ENCODE results near the gene MAPRE3. TPM values are rescaled to one million over a fixed set of nuclear protein-coding genes. Genes with fewer than 3 reads are reported as not detected.

Gene MAPRE3
- total RNA-seq, 6 experiments from 2014 or later, result 13.7 to 22.3 (median 17.3) TPM

GRCh38 chr2:27076323-27076722 is 105.9 kb downstream of the MAPRE3 start:
- no peaks in the 10 kb centered on the region for H3K9me3 ChIP-seq
- TF ChIP-seq CTCF (IDR thresholded peaks at IDR 0.05) (no peak), POLR2A (IDR thresholded peaks at IDR 0.05) (no peak)
- ATAC-seq, result no peak
- intact Hi-C loops (cut with DNase I), result loop anchor here in 1 of 2 donors (10.0 kb wide), 1 partner anchor 112 kb away; no protein-coding TSS in a partner anchor
- H3K4me1 ChIP-seq, result peaks cover 0 to under 1% (median 0%) of the 10 kb centered on the region in 4 donors
- H3K36me3 ChIP-seq, result no peaks in the 10 kb centered on the region
- no peak overlapping the region for H3K4me3 ChIP-seq
- WGBS (ENCODE audit: insufficient coverage, low coverage, low lambda C conversion rate, missing lambda C conversion rate), result 75% methylated on average over 4 of the region's 4 CpGs
- H3K27me3 ChIP-seq, result no peaks in the 10 kb centered on the region
- no peak for DNase-seq
- H3K27ac ChIP-seq, result no peak overlapping the region

Other genes with a start within 250 kb of the MAPRE3 start
- gene SLC35F6, start 206.4 kb upstream of the MAPRE3 start, total RNA-seq, result 10 to 100 TPM; 14.2 to 73.9 (median 27.2) TPM
- 1 to 10 TPM in 1 of 6 experiments, under 1 TPM in 4, not detected in 1; 0.18 to 1.3 (median 0.56) TPM for gene CENPA, start 184.6 kb upstream of the MAPRE3 start, total RNA-seq
- not detected for gene DPYSL5, start 122.5 kb upstream of the MAPRE3 start, total RNA-seq
- 10 to 100 TPM; 29.1 to 62.7 (median 50.0) TPM for gene TMEM214, start 62.3 kb downstream of the MAPRE3 start, total RNA-seq
- gene AGBL5, start 81.0 kb downstream of the MAPRE3 start, total RNA-seq, result 1 to 10 TPM; 3.9 to 7.4 (median 6.4) TPM
- gene OST4, start 101.0 kb downstream of the MAPRE3 start, total RNA-seq, result 100 to 1,000 TPM; 144 to 182 (median 161) TPM
- gene EMILIN1, start 108.0 kb downstream of the MAPRE3 start, total RNA-seq, result 10 to 100 TPM in 5 of 6 experiments, 1 to 10 TPM in 1; 7.2 to 26.1 (median 21.0) TPM
- 100 to 1,000 TPM; 101 to 283 (median 206) TPM for gene KHK, start 116.1 kb downstream of the MAPRE3 start, total RNA-seq
- 10 to 100 TPM in 2 of 6 experiments, 1 to 10 TPM in 4; 2.5 to 33.2 (median 7.7) TPM for gene CGREF1, start 148.5 kb downstream of the MAPRE3 start, total RNA-seq
- 1 to 10 TPM in 3 of 6 experiments, under 1 TPM in 3; 0.74 to 3.2 (median 1.1) TPM for gene ABHD1, start 153.2 kb downstream of the MAPRE3 start, total RNA-seq
- gene PREB, start 164.0 kb downstream of the MAPRE3 start, total RNA-seq, result 100 to 1,000 TPM in 2 of 6 experiments, 10 to 100 TPM in 4; 27.1 to 102 (median 59.2) TPM
- not detected for gene PRR30, start 168.8 kb downstream of the MAPRE3 start, total RNA-seq
- under 1 TPM in 1 of 6 experiments, not detected in 5; 0.04 TPM for gene TCF23, start 178.4 kb downstream of the MAPRE3 start, total RNA-seq
- gene ATRAID, start 241.4 kb downstream of the MAPRE3 start, total RNA-seq, result 10 to 100 TPM; 30.7 to 65.8 (median 35.9) TPM
- gene SLC5A6, start 241.6 kb downstream of the MAPRE3 start, total RNA-seq, result 100 to 1,000 TPM in 3 of 6 experiments, 10 to 100 TPM in 3; 57.5 to 151 (median 90.3) TPM
- gene CAD, start 246.7 kb downstream of the MAPRE3 start, total RNA-seq, result 10 to 100 TPM; 12.3 to 24.0 (median 16.3) TPM

Measured in right lobe of liver (tissue), 6 donors.